Activated CD8-positive, alpha-beta T cell treated with anti-CD3 and anti-CD28 coated beads for 36 hours (primary cell): ENCODE measurements around the gene TTC19. TPM values are rescaled to one million over a fixed set of nuclear protein-coding genes. Genes with fewer than 3 reads are reported as not detected.

Source experiments
- ATAC-seq: fragments of 200-7000 bp; cut with Tn5 transposase; one replicate; pipeline ENCODE4 v1.10.0; 2021; ENCODE audit warnings: mild to moderate bottlenecking, moderate library complexity
- CTCF ChIA-PET: fragments of 350-600 bp; sonication (Branson Sonifier 250); formaldehyde crosslinking; loops from one replicate; lab custom pipeline; 2021; ENCODE audit warnings: antibody characterized with exemption; lab: Charles Lee
- POLR2A ChIA-PET: fragments of 350-600 bp; sonication (Branson Sonifier 250); formaldehyde crosslinking; loops from one replicate; lab custom pipeline; 2021; ENCODE audit warnings: antibody characterized with exemption; lab: Charles Lee
- DNase-seq: peaks from one replicate; pipeline ENCODE4 v3.0.0-alpha.2; 2020
- H3K27ac Mint-ChIP-seq: one replicate; pipeline ENCODE4 v1.8.0; 2021; ENCODE audit warnings: mild to moderate bottlenecking, mixed read lengths
- H3K27me3 Mint-ChIP-seq: one replicate; pipeline ENCODE4 v1.8.0; 2021; ENCODE audit warnings: mixed read lengths
- H3K36me3 Mint-ChIP-seq: one replicate; pipeline ENCODE4 v1.8.0; 2021; ENCODE audit warnings: low read depth, mixed read lengths
- H3K4me1 Mint-ChIP-seq: one replicate; pipeline ENCODE4 v1.8.0; 2021; ENCODE audit warnings: low read depth, mixed read lengths
- H3K4me3 Mint-ChIP-seq: one replicate; pipeline ENCODE4 v1.8.0; 2021; ENCODE audit warnings: mild to moderate bottlenecking, moderate library complexity, mixed read lengths
- H3K9me3 Mint-ChIP-seq: one replicate; pipeline ENCODE4 v1.8.0; 2021; ENCODE audit warnings: mixed read lengths
- CTCF ChIP-seq: fragments of 200-600 bp; IDR thresholded peaks from one replicate; pipeline ENCODE4 v1.8.0; 2022; ENCODE audit warnings: antibody characterized with exemption, mild to moderate bottlenecking
- intact Hi-C: fragments of 100-400 bp; cut with micrococcal nuclease; formaldehyde crosslinking; loops from one replicate; pipeline ENCODE4 v1.10.0; 2022
- total RNA-seq, 2 experiments: library from RNA; stranded (reverse); gene quantifications; one replicate each; pipeline ENCODE4 v1.2.3, GENCODE V29; 2021

The TTC19 gene
- total RNA-seq, 2 experiments from 2014 or later, result 24.7 to 26.0 TPM

GRCh38 chr17:15967706-15968399 is 31.8 kb upstream of the TTC19 start:
- Mint-ChIP-seq H3K9me3 (no peaks in the 10 kb centered on the region), H3K4me3 (no peak overlapping the region), H3K36me3 (no peaks in the 10 kb centered on the region), H3K4me1 (peaks cover 24% of the 10 kb centered on the region), H3K27me3 (peaks cover 7% of the 10 kb centered on the region), H3K27ac (no peak overlapping the region)
- ATAC-seq (no peak), DNase-seq (no peak)
- no peak for TF ChIP-seq CTCF
- CTCF ChIA-PET, result interaction anchor here (1.4 kb wide), 1 partner anchor 22 kb away, joined by 5 read pairs; the partner anchor contains the start of gene ADORA2B
- POLR2A ChIA-PET, result interaction anchor here (1.4 kb wide), 1 partner anchor 9 kb away, joined by 4 read pairs; no protein-coding TSS in a partner anchor
- intact Hi-C loops, result no loop called here

- Mint-ChIP-seq H3K27ac (no peak overlapping the region), H3K4me3 (no peak overlapping the region), H3K4me1 (peaks cover 23% of the 10 kb centered on the region), H3K9me3 (no peaks in the 10 kb centered on the region), H3K27me3 (peaks cover 7% of the 10 kb centered on the region), H3K36me3 (peaks cover 2% of the 10 kb centered on the region)
- POLR2A ChIA-PET, result interaction anchor here (1.6 kb wide), 1 partner anchor 11 kb away, joined by 5 read pairs; no protein-coding TSS in a partner anchor
- CTCF ChIA-PET, result interaction anchor here (1.7 kb wide), 1 partner anchor 24 kb away, joined by 7 read pairs; the partner anchor contains the start of gene ADORA2B
- intact Hi-C loops, result no loop called here
- no peak for DNase-seq
- ATAC-seq, result no peak
- no peak for TF ChIP-seq CTCF
These were observed 30.2 kb upstream of the TTC19 start for GRCh38 chr17:15969463-15969862.

GRCh38 chr17:15970500-15970899 is 29.1 kb upstream of the TTC19 start:
- H3K9me3 Mint-ChIP-seq, result no peaks in the 10 kb centered on the region
- DNase-seq, result no peak
- TF ChIP-seq CTCF, result no peak
- intact Hi-C loops, result no loop called here
- no peak for ATAC-seq
- peaks cover 10% of the 10 kb centered on the region for H3K36me3 Mint-ChIP-seq
- H3K27me3 Mint-ChIP-seq, result peaks cover 2% of the 10 kb centered on the region
- peaks cover 19% of the 10 kb centered on the region for H3K4me1 Mint-ChIP-seq
- H3K27ac Mint-ChIP-seq, result no peak overlapping the region
- POLR2A ChIA-PET, result interaction anchor here (1.6 kb wide), 1 partner anchor 12 kb away, joined by 5 read pairs; no protein-coding TSS in a partner anchor
- no peak overlapping the region for H3K4me3 Mint-ChIP-seq
- CTCF ChIA-PET, result interaction anchor here (1.7 kb wide), 1 partner anchor 25 kb away, joined by 7 read pairs; the partner anchor contains the start of gene ADORA2B

- TF ChIP-seq CTCF, result no peak
- H3K4me1 Mint-ChIP-seq, result peaks cover 13% of the 10 kb centered on the region
- CTCF ChIA-PET, result interaction anchor here (1.7 kb wide), 1 partner anchor 26 kb away, joined by 7 read pairs; the partner anchor contains the start of gene ADORA2B
These were observed 28.4 kb upstream of the TTC19 start for GRCh38 chr17:15971098-15971678.

GRCh38 chr17:15971882-15972281 is 27.7 kb upstream of the TTC19 start:
- Mint-ChIP-seq H3K4me1 (peaks cover 8% of the 10 kb centered on the region), H3K4me3 (no peak overlapping the region), H3K36me3 (peaks cover 11% of the 10 kb centered on the region), H3K9me3 (no peaks in the 10 kb centered on the region), H3K27me3 (no peaks in the 10 kb centered on the region), H3K27ac (no peak overlapping the region)
- ATAC-seq (no peak), DNase-seq (no peak)
- no peak for TF ChIP-seq CTCF
- CTCF ChIA-PET, result no interaction called here
- POLR2A ChIA-PET, result no interaction called here
- intact Hi-C loops, result no loop called here

More at GRCh38 chr17:15971098-15971678, 28.4 kb upstream of the TTC19 start:
- no peaks in the 10 kb centered on the region for H3K9me3 Mint-ChIP-seq
- intact Hi-C loops, result no loop called here
- no peak overlapping the region for H3K27ac Mint-ChIP-seq
- no peak for ATAC-seq
- peaks cover 2% of the 10 kb centered on the region for H3K27me3 Mint-ChIP-seq
- POLR2A ChIA-PET, result interaction anchor here (1.6 kb wide), 1 partner anchor 13 kb away, joined by 5 read pairs; no protein-coding TSS in a partner anchor
- H3K4me3 Mint-ChIP-seq, result no peak overlapping the region
- no peak for DNase-seq
- H3K36me3 Mint-ChIP-seq, result peaks cover 10% of the 10 kb centered on the region
